Suprapubic skin (tissue), 4 donors: ENCODE measurements around the gene IQUB. TPM values are rescaled to one million over a fixed set of nuclear protein-coding genes. Genes with fewer than 3 reads are reported as not detected.
A peak's percentile ranks its signal among the peaks of the same experiment; 100 is the strongest.

Source experiments
- DNase-seq, 2 donors: peaks; one replicate each; pipeline ENCODE4 v3.0.0-alpha.2; 2019; ENCODE audit warnings: low spot score in 2 of 2
- H3K27ac ChIP-seq: fragments of 200-600 bp; sonication (generic); one replicate; pipeline ENCODE4 v1.5.1; 2019
- H3K27me3 ChIP-seq: fragments of 200-600 bp; sonication (generic); one replicate; pipeline ENCODE4 v1.5.1; 2019
- H3K36me3 ChIP-seq: fragments of 200-600 bp; sonication (generic); one replicate; pipeline ENCODE4 v1.5.1; 2019
- H3K4me1 ChIP-seq: fragments of 200-600 bp; sonication (generic); one replicate; pipeline ENCODE4 v1.5.1; 2019
- H3K4me3 ChIP-seq: fragments of 200-600 bp; sonication (generic); one replicate; pipeline ENCODE4 v1.5.1; 2019; ENCODE audit warnings: mild to moderate bottlenecking
- H3K9me3 ChIP-seq: fragments of 200-600 bp; sonication (generic); one replicate; pipeline ENCODE4 v1.5.1; 2019
- EP300 ChIP-seq: sonication (generic); formaldehyde crosslinking; IDR thresholded peaks from one replicate; pipeline ENCODE4 v1.6.1; 2017; ENCODE audit warnings: antibody characterized with exemption
- POLR2A ChIP-seq, 2 donors: fragments of 450-650 bp; IDR thresholded peaks; one replicate each; pipeline ENCODE4 v1.6.1; 2017; ENCODE audit warnings: antibody characterized with exemption in 2 of 2, mild to moderate bottlenecking in 2 of 2, moderate library complexity in 2 of 2
- POLR2AphosphoS5 ChIP-seq, 3 donors: sonication (generic); formaldehyde crosslinking; IDR thresholded peaks; one replicate each; pipeline ENCODE4 v1.6.1; 2017; ENCODE audit warnings: antibody characterized with exemption in 3 of 3
- WGBS: methylation state at CpG from one replicate; pipeline ENCODE4 v1.1.5; 2018; 5-methylcytosine and 5-hydroxymethylcytosine counted together
- total RNA-seq, 4 donors: library from RNA; depleted of rRNA; stranded (reverse); fragments of >200 nt; gene quantifications; one replicate each; pipeline ENCODE4 v1.1.0, GENCODE V29; 2016
- TF ChIP-seq, protein P1 (sequence below), 2 donors: fragments of 200-600 bp in 1 of 2; fragments of 450-650 bp in 1 of 2; sonication (generic) in 1 of 2; IDR thresholded peaks; one replicate each; pipeline ENCODE4 v1.5.1; 2016 to 2019; ENCODE audit warnings: antibody characterized with exemption in 2 of 2, mild to moderate bottlenecking in 1 of 2, moderate library complexity in 1 of 2

The IQUB gene
- total RNA-seq, 4 donors from 2014 or later: 0.24 to 1.1 (median 0.71) TPM

DNA sequence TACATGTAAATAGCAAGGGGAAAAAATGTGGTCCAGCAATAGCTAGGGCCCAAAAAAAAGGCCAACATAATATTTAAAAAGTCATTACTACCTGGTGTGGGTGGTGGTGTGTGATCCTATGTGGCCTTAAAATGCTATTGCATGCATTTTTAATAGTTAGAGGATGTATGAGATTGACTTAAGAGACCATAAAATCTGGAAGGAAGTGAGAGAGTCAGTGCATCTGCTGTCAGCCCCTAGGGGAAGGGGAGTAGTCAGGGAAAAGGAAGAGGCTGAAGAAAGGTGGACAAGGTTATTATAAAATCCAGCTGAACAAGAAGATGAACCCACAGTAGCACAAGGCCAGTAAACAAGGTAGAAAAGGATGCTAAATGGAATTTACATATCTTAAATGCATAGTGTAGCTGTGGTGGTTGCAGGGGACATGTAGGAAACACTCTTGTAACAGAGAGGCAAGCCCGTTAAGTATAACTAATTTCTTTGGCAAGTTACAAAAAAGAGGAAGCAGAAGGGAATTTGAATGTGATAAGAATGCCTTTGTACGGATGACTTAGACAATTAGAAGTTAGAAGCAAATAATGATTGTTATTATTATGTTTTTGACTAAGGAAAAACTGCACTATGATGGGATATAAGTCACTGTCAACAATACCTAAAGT is 35.1 kb upstream of the IQUB start:
- no peaks in the 10 kb centered on the region for H3K36me3 ChIP-seq
- H3K9me3 ChIP-seq: no peaks in the 10 kb centered on the region
- 40% methylated on average over 2 of the region's 2 CpGs for WGBS
- no peak for DNase-seq
- no peak overlapping the region for H3K4me3 ChIP-seq
- no peaks in the 10 kb centered on the region for H3K27me3 ChIP-seq
- TF ChIP-seq, protein P1, sequence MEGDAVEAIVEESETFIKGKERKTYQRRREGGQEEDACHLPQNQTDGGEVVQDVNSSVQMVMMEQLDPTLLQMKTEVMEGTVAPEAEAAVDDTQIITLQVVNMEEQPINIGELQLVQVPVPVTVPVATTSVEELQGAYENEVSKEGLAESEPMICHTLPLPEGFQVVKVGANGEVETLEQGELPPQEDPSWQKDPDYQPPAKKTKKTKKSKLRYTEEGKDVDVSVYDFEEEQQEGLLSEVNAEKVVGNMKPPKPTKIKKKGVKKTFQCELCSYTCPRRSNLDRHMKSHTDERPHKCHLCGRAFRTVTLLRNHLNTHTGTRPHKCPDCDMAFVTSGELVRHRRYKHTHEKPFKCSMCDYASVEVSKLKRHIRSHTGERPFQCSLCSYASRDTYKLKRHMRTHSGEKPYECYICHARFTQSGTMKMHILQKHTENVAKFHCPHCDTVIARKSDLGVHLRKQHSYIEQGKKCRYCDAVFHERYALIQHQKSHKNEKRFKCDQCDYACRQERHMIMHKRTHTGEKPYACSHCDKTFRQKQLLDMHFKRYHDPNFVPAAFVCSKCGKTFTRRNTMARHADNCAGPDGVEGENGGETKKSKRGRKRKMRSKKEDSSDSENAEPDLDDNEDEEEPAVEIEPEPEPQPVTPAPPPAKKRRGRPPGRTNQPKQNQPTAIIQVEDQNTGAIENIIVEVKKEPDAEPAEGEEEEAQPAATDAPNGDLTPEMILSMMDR (IDR thresholded peaks at IDR 0.05): no peak
- TF ChIP-seq POLR2AphosphoS5 (IDR thresholded peaks at IDR 0.05): no peak
- no peak for TF ChIP-seq EP300
- TF ChIP-seq POLR2A (IDR thresholded peaks at IDR 0.05): no peak
- H3K27ac ChIP-seq: no peak overlapping the region
- H3K4me1 ChIP-seq: no peaks in the 10 kb centered on the region

DNA sequence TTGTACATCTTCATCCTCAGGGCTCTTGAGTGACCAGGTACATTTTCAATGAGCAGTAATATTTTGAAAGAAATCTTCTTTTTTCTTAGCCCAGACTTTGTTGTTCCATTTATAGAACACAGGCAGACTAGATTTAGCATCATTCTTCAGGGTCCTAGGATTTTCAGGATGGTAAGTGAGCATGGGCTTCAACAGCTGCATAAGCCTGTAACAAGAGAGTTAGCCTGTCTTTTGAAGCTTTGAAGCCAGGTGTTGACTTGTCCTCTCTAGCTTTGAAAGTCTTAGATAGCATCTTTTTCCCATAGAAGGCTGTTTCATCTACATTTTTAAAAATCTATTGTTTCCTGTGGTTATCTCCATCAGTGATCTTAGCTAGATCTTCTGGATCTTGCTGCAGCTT is 27.7 kb upstream of the IQUB start:
- Histone ChIP-seq H3K36me3 (no peaks in the 10 kb centered on the region), H3K27ac (no peak overlapping the region), H3K27me3 (peaks cover 3% of the 10 kb centered on the region), H3K4me3 (no peak overlapping the region), H3K9me3 (no peaks in the 10 kb centered on the region), H3K4me1 (peaks cover 5% of the 10 kb centered on the region)
- DNase-seq: no peak
- TF ChIP-seq POLR2A (IDR thresholded peaks at IDR 0.05) (no peak), POLR2AphosphoS5 (IDR thresholded peaks at IDR 0.05) (no peak), EP300 (no peak)
- TF ChIP-seq, protein P1 (IDR thresholded peaks at IDR 0.05): no peak

DNA sequence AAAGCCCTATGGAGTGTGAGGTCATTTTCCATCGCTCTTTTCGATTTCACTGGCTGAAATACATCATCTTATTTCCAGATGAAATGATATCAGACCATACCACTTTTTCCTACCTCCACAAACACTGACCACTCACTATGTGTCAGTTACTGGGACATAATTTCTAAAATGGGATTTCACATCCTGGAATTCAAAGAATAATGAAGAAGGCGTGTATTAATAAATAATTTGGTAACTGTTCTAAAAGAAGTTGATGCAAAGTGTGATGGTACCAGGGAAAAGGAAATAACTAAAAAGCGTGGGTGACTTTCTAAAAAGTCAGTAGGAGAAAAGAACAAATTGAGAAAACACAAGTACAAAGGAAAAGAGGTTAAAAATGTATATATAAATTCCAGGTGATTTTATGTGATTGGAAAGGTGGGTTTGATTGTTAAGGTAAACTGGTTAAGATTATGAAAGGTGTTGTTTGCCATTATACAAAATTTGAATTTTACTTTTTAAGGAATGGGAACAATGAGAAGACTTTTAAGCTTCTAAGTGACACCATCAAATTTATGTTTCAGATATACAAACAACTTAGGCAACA is 24.0 kb upstream of the IQUB start:
- Histone ChIP-seq H3K4me1 (peaks cover 32% of the 10 kb centered on the region), H3K36me3 (peaks cover 3% of the 10 kb centered on the region), H3K4me3 (peak overlapping the region; percentile 70), H3K9me3 (no peaks in the 10 kb centered on the region), H3K27ac (peak overlapping the region; percentile 79), H3K27me3 (peaks cover 3% of the 10 kb centered on the region)
- no peak for DNase-seq
- TF ChIP-seq EP300: no peak
- TF ChIP-seq POLR2AphosphoS5 (IDR thresholded peaks at IDR 0.05): no peak
- TF ChIP-seq POLR2A (IDR thresholded peaks at IDR 0.05): no peak
- TF ChIP-seq, protein P1 (IDR thresholded peaks at IDR 0.05): no peak
- WGBS: 43% methylated on average over 4 of the region's 4 CpGs

DNA sequence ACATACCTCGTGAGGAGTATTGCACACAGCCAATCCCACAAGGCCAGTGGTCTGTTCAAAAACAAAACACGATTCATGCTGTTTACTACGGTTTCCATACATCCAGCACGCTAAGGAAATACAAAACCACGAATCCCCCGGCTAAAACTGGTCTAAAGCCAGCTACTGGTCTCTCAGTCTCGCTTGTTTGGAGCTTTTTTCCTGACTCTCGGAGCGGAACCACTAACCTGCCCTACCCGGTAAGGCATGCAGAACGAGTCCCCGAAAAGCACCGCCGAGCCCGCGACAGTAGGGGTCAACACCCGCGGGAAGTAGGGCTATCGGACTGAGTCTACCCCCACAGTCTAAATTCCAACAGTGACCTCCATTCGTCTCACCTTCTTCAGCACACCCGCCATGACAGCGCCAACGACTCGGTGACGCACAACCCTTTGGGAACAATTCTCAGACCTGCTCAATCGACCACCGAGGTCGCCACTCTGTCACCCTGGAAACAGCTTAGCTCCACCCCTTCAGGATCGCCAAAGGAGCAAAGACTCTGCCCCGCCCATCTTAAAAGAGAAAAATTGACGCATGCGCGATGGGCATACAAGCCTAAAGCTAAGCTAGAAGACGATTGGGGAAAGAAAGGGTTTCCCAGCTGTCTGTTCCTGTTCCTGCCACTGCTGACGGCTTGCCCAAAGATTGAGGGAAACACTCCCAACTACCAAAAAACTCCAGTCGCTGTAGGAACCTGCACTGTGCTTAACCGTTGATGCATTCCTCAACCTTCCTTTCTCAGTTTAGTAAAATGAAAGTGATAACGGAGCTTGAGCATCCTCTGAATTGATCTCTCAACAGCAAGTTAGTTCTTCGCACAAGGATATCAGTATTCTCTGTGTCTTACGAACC is 23.2 kb upstream of the IQUB start, which contains the start of gene NDUFA5:
NDUFA5 (minus strand) TSS at position 421 of the 891 bp plus-strand sequence; CDS start at position 398, 23 bp downstream.
- H3K9me3 ChIP-seq: no peaks in the 10 kb centered on the region
- H3K36me3 ChIP-seq: peaks cover 4% of the 10 kb centered on the region
- H3K4me3 ChIP-seq: peak within 1 kb of the TSS; percentile 70
- H3K27ac ChIP-seq: peak within 1 kb of the TSS; percentile 79
- under 1% methylated on average over 40 of the region's 40 CpGs for WGBS
- peak; percentile 97 to 99 for DNase-seq
- peaks cover 3% of the 10 kb centered on the region for H3K27me3 ChIP-seq
- H3K4me1 ChIP-seq: peaks cover 32% of the 10 kb centered on the region
- TF ChIP-seq, protein P1 (IDR thresholded peaks at IDR 0.05): no peak
- TF ChIP-seq POLR2A (IDR thresholded peaks at IDR 0.05): peak in 1 of 2 donors; percentile 48
- TF ChIP-seq EP300: no peak
- peak in 1 of 3 donors; percentile 13 for TF ChIP-seq POLR2AphosphoS5 (IDR thresholded peaks at IDR 0.05)

DNA sequence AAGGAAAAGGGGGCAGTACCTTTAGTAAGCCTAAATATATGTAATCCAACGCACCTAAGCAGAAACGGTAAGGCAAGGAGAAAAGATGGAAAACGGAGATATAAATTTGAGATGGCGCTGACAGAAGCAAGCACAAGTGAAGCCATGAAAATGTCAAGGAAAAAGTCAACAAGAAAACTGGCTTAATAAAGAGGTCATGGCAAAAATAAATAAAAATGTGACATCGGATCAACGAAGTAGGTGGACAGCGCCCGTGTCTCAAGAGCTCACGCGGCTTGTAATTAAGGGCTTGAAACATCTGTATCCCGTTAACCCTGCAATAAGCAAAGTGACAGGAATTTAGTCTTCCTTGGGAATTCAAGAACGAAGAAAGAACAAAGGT is 22.6 kb upstream of the IQUB start:
- Histone ChIP-seq H3K27me3 (peaks cover 3% of the 10 kb centered on the region), H3K27ac (peak overlapping the region; percentile 79), H3K4me1 (peaks cover 32% of the 10 kb centered on the region), H3K4me3 (peak overlapping the region; percentile 70), H3K9me3 (no peaks in the 10 kb centered on the region), H3K36me3 (peaks cover 6% of the 10 kb centered on the region)
- no peak for DNase-seq
- TF ChIP-seq POLR2A (IDR thresholded peaks at IDR 0.05) (no peak), EP300 (no peak), POLR2AphosphoS5 (IDR thresholded peaks at IDR 0.05) (no peak)
- TF ChIP-seq, protein P1 (IDR thresholded peaks at IDR 0.05): no peak
- 5% methylated on average over 12 of the region's 12 CpGs for WGBS
